Measurements from ENCODE around the gene MSI2. TPM values are rescaled to one million over a fixed set of nuclear protein-coding genes. Genes with fewer than 3 reads are reported as not detected.

The MSI2 gene
- total RNA-seq, 2 donors from 2014 or later = 88.3 to 114 TPM

DNA sequence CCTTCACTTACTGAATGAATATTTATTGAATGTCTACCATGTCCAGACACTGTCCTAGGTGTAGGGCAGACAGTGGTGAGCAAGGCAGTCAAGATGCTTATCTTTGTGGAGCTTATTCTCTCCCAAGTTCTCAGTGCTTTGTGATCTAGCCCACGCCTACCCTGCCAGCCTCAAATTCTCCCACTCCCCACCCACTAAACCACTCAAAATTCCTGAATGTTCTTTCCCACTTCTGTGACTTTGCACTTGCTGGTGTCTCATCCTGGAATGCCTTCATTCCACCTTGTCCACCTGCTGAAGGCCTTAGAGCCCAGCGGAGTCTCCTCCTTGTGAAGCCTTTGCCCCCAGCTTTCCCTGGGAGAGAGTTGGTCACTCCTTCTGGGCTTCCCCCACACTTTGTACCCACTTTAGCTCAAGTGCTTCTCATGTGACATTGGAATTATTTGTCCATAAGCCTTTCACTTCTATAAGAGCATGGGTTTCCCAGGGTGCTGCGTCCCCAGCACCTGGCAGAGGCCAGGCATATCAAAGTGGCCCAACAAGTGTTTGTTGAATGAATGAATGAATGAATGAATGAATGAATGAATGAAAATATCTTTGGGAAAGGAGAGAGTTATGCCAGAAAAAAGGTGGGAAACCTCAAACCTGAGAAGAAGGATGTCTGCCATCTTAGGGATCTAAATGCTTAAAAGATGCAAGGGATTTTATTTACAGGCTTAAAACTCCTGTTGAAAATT, 465.8 kb downstream of the MSI2 start:
- 92 to 100% methylated on average over 2 to 3 of the region's 3 CpGs for WGBS, 2 experiments (ENCODE audit: insufficient coverage in 1 of 2, insufficient read length in 1 of 2)

DNA sequence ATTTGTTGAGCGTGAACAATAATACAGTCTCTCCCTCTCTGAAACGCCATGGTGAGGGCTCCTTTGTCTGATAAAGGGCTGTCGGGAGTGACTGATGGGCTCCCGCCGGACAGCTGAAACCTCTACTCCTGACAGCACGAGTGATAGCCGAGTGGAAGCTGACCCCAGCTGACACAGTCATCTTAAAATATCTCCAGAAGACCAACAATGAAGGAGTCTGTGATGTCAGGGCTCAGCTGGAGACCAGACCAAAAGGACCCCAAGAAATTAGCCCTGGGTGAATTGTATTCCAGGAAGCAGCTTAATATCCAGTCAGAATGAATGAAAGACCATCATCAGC, 466.4 kb downstream of the MSI2 start:
- H3K27ac ChIP-seq (ENCODE audit: low read depth, low read length) = peak overlapping the region; percentile 81
- Mint-ChIP-seq H3K4me3 (no peak overlapping the region), H3K27ac (no peak overlapping the region), H3K9me3 (no peaks in the 10 kb centered on the region), H3K4me1 (no peaks in the 10 kb centered on the region), H3K27me3 (ENCODE audit: insufficient read depth) (peaks cover 16% of the 10 kb centered on the region), H3K36me3 (ENCODE audit: low read depth) (no peaks in the 10 kb centered on the region)
- no peak for DNase-seq
- TF ChIP-seq, protein P1, sequence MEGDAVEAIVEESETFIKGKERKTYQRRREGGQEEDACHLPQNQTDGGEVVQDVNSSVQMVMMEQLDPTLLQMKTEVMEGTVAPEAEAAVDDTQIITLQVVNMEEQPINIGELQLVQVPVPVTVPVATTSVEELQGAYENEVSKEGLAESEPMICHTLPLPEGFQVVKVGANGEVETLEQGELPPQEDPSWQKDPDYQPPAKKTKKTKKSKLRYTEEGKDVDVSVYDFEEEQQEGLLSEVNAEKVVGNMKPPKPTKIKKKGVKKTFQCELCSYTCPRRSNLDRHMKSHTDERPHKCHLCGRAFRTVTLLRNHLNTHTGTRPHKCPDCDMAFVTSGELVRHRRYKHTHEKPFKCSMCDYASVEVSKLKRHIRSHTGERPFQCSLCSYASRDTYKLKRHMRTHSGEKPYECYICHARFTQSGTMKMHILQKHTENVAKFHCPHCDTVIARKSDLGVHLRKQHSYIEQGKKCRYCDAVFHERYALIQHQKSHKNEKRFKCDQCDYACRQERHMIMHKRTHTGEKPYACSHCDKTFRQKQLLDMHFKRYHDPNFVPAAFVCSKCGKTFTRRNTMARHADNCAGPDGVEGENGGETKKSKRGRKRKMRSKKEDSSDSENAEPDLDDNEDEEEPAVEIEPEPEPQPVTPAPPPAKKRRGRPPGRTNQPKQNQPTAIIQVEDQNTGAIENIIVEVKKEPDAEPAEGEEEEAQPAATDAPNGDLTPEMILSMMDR (conservative IDR thresholded peaks at IDR 0.05) = no peak
- H3K9ac ChIP-seq (ENCODE audit: extremely low read depth, low read length, poor library complexity, severe bottlenecking) = no peak overlapping the region
- no peaks in the 10 kb centered on the region for H3K4me1 ChIP-seq (ENCODE audit: control insufficient read depth, insufficient read depth, low read length)
- no peak overlapping the region for H3K4me3 ChIP-seq (ENCODE audit: low read length)
- no peaks in the 10 kb centered on the region for H3K36me3 ChIP-seq (ENCODE audit: control insufficient read depth, insufficient read depth, low read length)
- no peaks in the 10 kb centered on the region for H3K9me3 ChIP-seq (ENCODE audit: control insufficient read depth, low read length)
- peaks cover under 1% of the 10 kb centered on the region for H3K27me3 ChIP-seq (ENCODE audit: control insufficient read depth, insufficient read depth, low read length, poor library complexity, severe bottlenecking)
- 74 to 92% methylated on average over 5 to 7 of the region's 7 CpGs for WGBS, 2 experiments (ENCODE audit: insufficient coverage in 1 of 2, insufficient read length in 1 of 2)

More for the DNA sequence above, 465.8 kb downstream of the MSI2 start:
- Histone ChIP-seq H3K9me3 (ENCODE audit: control insufficient read depth, low read length) (no peaks in the 10 kb centered on the region), H3K9ac (ENCODE audit: extremely low read depth, low read length, poor library complexity, severe bottlenecking) (no peak overlapping the region), H3K4me3 (ENCODE audit: low read length) (no peak overlapping the region), H3K27ac (ENCODE audit: low read depth, low read length) (peak overlapping the region; percentile 81), H3K36me3 (ENCODE audit: control insufficient read depth, insufficient read depth, low read length) (no peaks in the 10 kb centered on the region), H3K27me3 (ENCODE audit: control insufficient read depth, insufficient read depth, low read length, poor library complexity, severe bottlenecking) (peaks cover 3% of the 10 kb centered on the region), H3K4me1 (ENCODE audit: control insufficient read depth, insufficient read depth, low read length) (no peaks in the 10 kb centered on the region)
- H3K4me1 Mint-ChIP-seq = no peaks in the 10 kb centered on the region
- no peak for DNase-seq
- no peak overlapping the region for H3K4me3 Mint-ChIP-seq
- TF ChIP-seq, protein P1 (conservative IDR thresholded peaks at IDR 0.05) = no peak
- no peak overlapping the region for H3K27ac Mint-ChIP-seq
- H3K9me3 Mint-ChIP-seq = no peaks in the 10 kb centered on the region
- H3K27me3 Mint-ChIP-seq (ENCODE audit: insufficient read depth) = peaks cover 18% of the 10 kb centered on the region
- no peaks in the 10 kb centered on the region for H3K36me3 Mint-ChIP-seq (ENCODE audit: low read depth)

DNA sequence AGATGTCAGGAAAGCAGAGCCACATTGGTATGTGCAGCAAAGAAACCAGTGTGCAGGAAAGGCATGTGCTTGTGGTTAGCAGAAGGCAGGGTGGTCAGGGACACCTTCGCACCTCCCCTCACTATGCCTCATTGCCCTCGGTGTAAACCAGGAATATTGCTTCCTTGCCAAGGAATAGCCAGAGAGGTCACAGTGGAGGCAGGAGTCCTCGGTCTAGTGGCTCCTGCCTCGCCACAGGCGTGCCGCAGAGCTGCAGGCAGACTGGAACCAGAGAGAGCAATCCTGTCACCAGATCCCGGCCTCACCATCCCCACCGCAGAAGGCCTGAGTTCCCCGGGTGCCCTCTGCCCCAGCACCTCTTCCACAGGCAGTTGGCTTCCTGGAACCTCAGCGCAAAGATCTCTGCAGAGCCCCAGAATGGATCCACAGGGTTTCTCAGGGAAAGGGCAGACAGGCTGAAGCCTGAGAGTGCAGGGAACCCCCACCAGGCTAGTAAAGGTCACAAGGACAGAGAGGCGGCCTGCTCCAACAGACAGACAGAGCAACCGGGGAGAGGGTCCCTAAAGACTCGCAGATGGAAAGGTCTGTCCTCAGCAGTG, 467.2 kb downstream of the MSI2 start:
- Mint-ChIP-seq H3K4me3 (no peak overlapping the region), H3K27ac (no peak overlapping the region), H3K36me3 (ENCODE audit: low read depth) (no peaks in the 10 kb centered on the region), H3K27me3 (ENCODE audit: insufficient read depth) (peaks cover 18% of the 10 kb centered on the region), H3K4me1 (no peaks in the 10 kb centered on the region), H3K9me3 (no peaks in the 10 kb centered on the region)
- 85 to 90% methylated on average over 12 to 13 of the region's 13 CpGs for WGBS, 2 experiments (ENCODE audit: insufficient coverage in 1 of 2, insufficient read length in 1 of 2)
- no peak overlapping the region for H3K4me3 ChIP-seq (ENCODE audit: low read length)
- H3K36me3 ChIP-seq (ENCODE audit: control insufficient read depth, insufficient read depth, low read length) = no peaks in the 10 kb centered on the region
- H3K9me3 ChIP-seq (ENCODE audit: control insufficient read depth, low read length) = no peaks in the 10 kb centered on the region
- no peaks in the 10 kb centered on the region for H3K27me3 ChIP-seq (ENCODE audit: control insufficient read depth, insufficient read depth, low read length, poor library complexity, severe bottlenecking)
- TF ChIP-seq, protein P1 (conservative IDR thresholded peaks at IDR 0.05) = no peak
- no peaks in the 10 kb centered on the region for H3K4me1 ChIP-seq (ENCODE audit: control insufficient read depth, insufficient read depth, low read length)
- DNase-seq = peak; percentile 59
- H3K9ac ChIP-seq (ENCODE audit: extremely low read depth, low read length, poor library complexity, severe bottlenecking) = no peak overlapping the region
- peak overlapping the region; percentile 81 for H3K27ac ChIP-seq (ENCODE audit: low read depth, low read length)

Measured in endodermal cell (in vitro differentiated cells).